ENCODE data around the gene PTPRN2.
"Not testable (repeated sequence)": the region's sequence is repeated elsewhere in the genome, so short reads cannot be mapped to it uniquely, and the experiment has no call there.

The PTPRN2 gene

GRCh38 chr7:158376146-158376838 is 211.3 kb downstream of the PTPRN2 start:
- not testable (repeated sequence) for DNase-seq

- DNase-seq, result no peak
Measured at GRCh38 chr7:158375034-158375433, 212.6 kb downstream of the PTPRN2 start.

- DNase-seq, result no peak
Measured at GRCh38 chr7:158374586-158374985, 213.0 kb downstream of the PTPRN2 start.

GRCh38 chr7:158374146-158374545 is 213.5 kb downstream of the PTPRN2 start:
- no peak for DNase-seq

- no peak for DNase-seq
Measured at GRCh38 chr7:158373476-158374133, 214.0 kb downstream of the PTPRN2 start.

GRCh38 chr7:158372400-158373342 is 215.0 kb downstream of the PTPRN2 start:
- DNase-seq, result no peak

GRCh38 chr7:158371856-158372255 is 215.8 kb downstream of the PTPRN2 start:
- no peak for DNase-seq

GRCh38 chr7:158369866-158370265 is 217.8 kb downstream of the PTPRN2 start:
- no peak for DNase-seq

GRCh38 chr7:158369290-158369689 is 218.3 kb downstream of the PTPRN2 start:
- no peak for DNase-seq

GRCh38 chr7:158368449-158368848 is 219.2 kb downstream of the PTPRN2 start:
- no peak for DNase-seq

GRCh38 chr7:158367634-158367982 is 220.0 kb downstream of the PTPRN2 start:
- DNase-seq, result no peak

- DNase-seq, result no peak
Measured at GRCh38 chr7:158366916-158367633, 220.5 kb downstream of the PTPRN2 start.

- DNase-seq, result no peak
Measured at GRCh38 chr7:158366346-158366745, 221.3 kb downstream of the PTPRN2 start.

GRCh38 chr7:158365267-158365666 is 222.4 kb downstream of the PTPRN2 start:
- DNase-seq, result no peak

GRCh38 chr7:158364451-158364850 is 223.2 kb downstream of the PTPRN2 start:
- no peak for DNase-seq

- no peak for DNase-seq
Measured at GRCh38 chr7:158362912-158363905, 224.4 kb downstream of the PTPRN2 start.

GRCh38 chr7:158362001-158362400 is 225.6 kb downstream of the PTPRN2 start:
- no peak for DNase-seq

GRCh38 chr7:158361326-158361946 is 226.2 kb downstream of the PTPRN2 start:
- DNase-seq, result no peak

GRCh38 chr7:158358926-158359645 is 228.5 kb downstream of the PTPRN2 start:
- DNase-seq, result no peak
